Ishikawa (cell line): Measurements from ENCODE around the gene CHERP.

Source experiments
- EGR1 ChIP-seq: IDR thresholded peaks from 2 replicates; pipeline ENCODE4 v1.6.1; 2012
- EP300 ChIP-seq: IDR thresholded peaks from 2 replicates; pipeline ENCODE4 v1.6.1; 2012; ENCODE audit warnings: borderline replicate concordance
- NFIC ChIP-seq: IDR thresholded peaks from 2 replicates; pipeline ENCODE4 v1.6.1; 2012
- RAD21 ChIP-seq: IDR thresholded peaks from 2 replicates; pipeline ENCODE4 v1.6.1; 2012; ENCODE audit warnings: low read depth
- TAF1 ChIP-seq: IDR thresholded peaks from 2 replicates; pipeline ENCODE4 v1.6.1; 2012; ENCODE audit warnings: low read depth, mild to moderate bottlenecking
- TCF12 ChIP-seq: IDR thresholded peaks from 2 replicates; pipeline ENCODE4 v1.6.1; 2012; ENCODE audit warnings: low read depth
- TEAD4 ChIP-seq: IDR thresholded peaks from 2 replicates; pipeline ENCODE4 v1.6.1; 2012
- YY1 ChIP-seq: IDR thresholded peaks from 2 replicates; pipeline ENCODE4 v1.6.1; 2012; ENCODE audit warnings: low read depth
- TF ChIP-seq, protein P1 (sequence below): IDR thresholded peaks from 2 replicates; pipeline ENCODE4 v1.6.1; 2012
- TF ChIP-seq, protein P2 (sequence below): IDR thresholded peaks from 2 replicates; pipeline ENCODE4 v1.6.1; 2012; ENCODE audit warnings: low read depth, mild to moderate bottlenecking

DNA sequence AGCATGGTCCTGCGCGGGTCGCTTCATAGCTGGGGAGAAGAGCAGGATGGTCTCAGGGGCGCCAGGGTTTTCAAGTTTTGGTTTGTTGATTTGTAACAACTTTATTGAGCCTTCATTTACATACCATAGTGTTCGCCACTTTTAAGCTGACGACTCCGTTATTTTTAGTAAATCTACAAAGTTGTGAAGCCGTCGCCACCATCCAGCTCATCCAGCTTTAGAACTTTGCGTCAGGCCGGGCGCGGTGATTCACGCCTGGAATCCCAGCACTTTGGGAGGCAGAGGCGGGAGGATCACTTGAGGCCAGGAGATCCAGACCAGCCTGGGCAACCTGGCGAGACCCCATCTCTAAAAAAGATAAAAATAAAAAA lies 45.6 kb downstream of the CHERP start:
- TF ChIP-seq, protein P1, sequence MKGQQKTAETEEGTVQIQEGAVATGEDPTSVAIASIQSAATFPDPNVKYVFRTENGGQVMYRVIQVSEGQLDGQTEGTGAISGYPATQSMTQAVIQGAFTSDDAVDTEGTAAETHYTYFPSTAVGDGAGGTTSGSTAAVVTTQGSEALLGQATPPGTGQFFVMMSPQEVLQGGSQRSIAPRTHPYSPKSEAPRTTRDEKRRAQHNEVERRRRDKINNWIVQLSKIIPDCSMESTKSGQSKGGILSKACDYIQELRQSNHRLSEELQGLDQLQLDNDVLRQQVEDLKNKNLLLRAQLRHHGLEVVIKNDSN: no peak
- no peak for TF ChIP-seq YY1
- no peak for TF ChIP-seq RAD21
- TF ChIP-seq, protein P2, sequence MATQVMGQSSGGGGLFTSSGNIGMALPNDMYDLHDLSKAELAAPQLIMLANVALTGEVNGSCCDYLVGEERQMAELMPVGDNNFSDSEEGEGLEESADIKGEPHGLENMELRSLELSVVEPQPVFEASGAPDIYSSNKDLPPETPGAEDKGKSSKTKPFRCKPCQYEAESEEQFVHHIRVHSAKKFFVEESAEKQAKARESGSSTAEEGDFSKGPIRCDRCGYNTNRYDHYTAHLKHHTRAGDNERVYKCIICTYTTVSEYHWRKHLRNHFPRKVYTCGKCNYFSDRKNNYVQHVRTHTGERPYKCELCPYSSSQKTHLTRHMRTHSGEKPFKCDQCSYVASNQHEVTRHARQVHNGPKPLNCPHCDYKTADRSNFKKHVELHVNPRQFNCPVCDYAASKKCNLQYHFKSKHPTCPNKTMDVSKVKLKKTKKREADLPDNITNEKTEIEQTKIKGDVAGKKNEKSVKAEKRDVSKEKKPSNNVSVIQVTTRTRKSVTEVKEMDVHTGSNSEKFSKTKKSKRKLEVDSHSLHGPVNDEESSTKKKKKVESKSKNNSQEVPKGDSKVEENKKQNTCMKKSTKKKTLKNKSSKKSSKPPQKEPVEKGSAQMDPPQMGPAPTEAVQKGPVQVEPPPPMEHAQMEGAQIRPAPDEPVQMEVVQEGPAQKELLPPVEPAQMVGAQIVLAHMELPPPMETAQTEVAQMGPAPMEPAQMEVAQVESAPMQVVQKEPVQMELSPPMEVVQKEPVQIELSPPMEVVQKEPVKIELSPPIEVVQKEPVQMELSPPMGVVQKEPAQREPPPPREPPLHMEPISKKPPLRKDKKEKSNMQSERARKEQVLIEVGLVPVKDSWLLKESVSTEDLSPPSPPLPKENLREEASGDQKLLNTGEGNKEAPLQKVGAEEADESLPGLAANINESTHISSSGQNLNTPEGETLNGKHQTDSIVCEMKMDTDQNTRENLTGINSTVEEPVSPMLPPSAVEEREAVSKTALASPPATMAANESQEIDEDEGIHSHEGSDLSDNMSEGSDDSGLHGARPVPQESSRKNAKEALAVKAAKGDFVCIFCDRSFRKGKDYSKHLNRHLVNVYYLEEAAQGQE: no peak
- TF ChIP-seq NFIC: no peak
- no peak for TF ChIP-seq EGR1
- no peak for TF ChIP-seq TAF1
- TF ChIP-seq TCF12: no peak
- no peak for TF ChIP-seq EP300
- no peak for TF ChIP-seq TEAD4
